Panc1 (cell line): Measurements from ENCODE around the gene CDC37. TPM values are rescaled to one million over a fixed set of nuclear protein-coding genes. Genes with fewer than 3 reads are reported as not detected.
A peak's percentile ranks its signal among the peaks of the same experiment; 100 is the strongest.

Experiments
- ATAC-seq: fragments of 200-7000 bp; cut with Tn5 transposase; 2 replicates; pipeline ENCODE4 v1.9.1; 2020; ENCODE audit warnings: mild to moderate bottlenecking, moderate library complexity
- BruUV-seq: library from RNA; stranded (reverse); fragments of 400-500 nt; replicated peaks from 2 replicates; lab custom pipeline; 2021; lab: Mats Ljungman, UMichigan
- CTCF ChIA-PET: fragments of 300-600 bp; sonication (Branson Sonifier 250); formaldehyde crosslinking; loops from one replicate; lab custom pipeline; 2022; ENCODE audit warnings: antibody characterized with exemption; lab: Charles Lee
- POLR2A ChIA-PET: fragments of 300-600 bp; sonication (Branson Sonifier 250); formaldehyde crosslinking; loops from one replicate; lab custom pipeline; 2022; ENCODE audit warnings: antibody characterized with exemption; lab: Charles Lee
- DNase-seq: peaks from one replicate; pipeline ENCODE4 v3.0.0-alpha.2; 2010; ENCODE audit warnings: low read depth, low spot score
- H3K27ac ChIP-seq: 2 replicates; pipeline ENCODE4 v1.5.1; 2011; ENCODE audit warnings: mild to moderate bottlenecking, low read length, inconsistent platforms
- H3K27me3 ChIP-seq: fragments of 200-500 bp; sonication (Bioruptor generic); 2 replicates; pipeline ENCODE4 v1.6.0; 2014; ENCODE audit warnings: low read length, inconsistent platforms; ENCODE audit not compliant: control insufficient read depth, insufficient read depth
- H3K36me3 ChIP-seq: fragments of 200-500 bp; sonication (Bioruptor generic); 2 replicates; pipeline ENCODE4 v1.5.1; 2014; ENCODE audit warnings: inconsistent platforms, mild to moderate bottlenecking, low read length, moderate library complexity; ENCODE audit not compliant: control insufficient read depth, insufficient read depth
- H3K4me1 ChIP-seq: 2 replicates; pipeline ENCODE4 v1.5.1; 2011; ENCODE audit warnings: inconsistent platforms, mild to moderate bottlenecking, low read length, moderate library complexity; ENCODE audit not compliant: control insufficient read depth, insufficient read depth
- H3K4me3 ChIP-seq, 2 experiments: 2 replicates each; pipeline ENCODE4 v1.5.1; 2011 to 2012; ENCODE audit warnings: low read depth in 2 of 2, low read length in 2 of 2, mild to moderate bottlenecking in 2 of 2, inconsistent platforms in 1 of 2, moderate library complexity in 1 of 2
- H3K9me3 ChIP-seq: fragments of 200-500 bp; sonication (Bioruptor generic); 2 replicates; pipeline ENCODE4 v1.5.1; 2014; ENCODE audit warnings: low read depth, mild to moderate bottlenecking, inconsistent platforms, low read length, moderate library complexity; ENCODE audit not compliant: control insufficient read depth, insufficient read depth
- CTCF ChIP-seq: fragments of 450-650 bp; IDR thresholded peaks from 2 replicates; pipeline ENCODE4 v1.5.1; 2017; ENCODE audit warnings: mild to moderate bottlenecking
- POLR2AphosphoS5 ChIP-seq: IDR thresholded peaks from 2 replicates; pipeline ENCODE4 v1.6.1; 2012; ENCODE audit warnings: mild to moderate bottlenecking, low read depth, low read length, moderate library complexity
- SIN3A ChIP-seq: IDR thresholded peaks from 2 replicates; pipeline ENCODE4 v1.6.1; 2012; ENCODE audit warnings: low read depth, mild to moderate bottlenecking, low read length, moderate library complexity, borderline replicate concordance; ENCODE audit not compliant: insufficient read depth
- TCF7L2 ChIP-seq: IDR thresholded peaks from 2 replicates; pipeline ENCODE4 v1.6.1; 2011; ENCODE audit warnings: mild to moderate bottlenecking, low read depth, low read length, inconsistent platforms
- in situ Hi-C: cut with HindIII; loops from 2 replicates; pipeline ENCODE4 v1.10.0; 2016; ENCODE audit warnings: low sequenced_read_pairs, low pct_unique_long_range_greater_than_20kb
- intact Hi-C: fragments of 100-400 bp; cut with micrococcal nuclease; formaldehyde crosslinking; loops from one replicate; pipeline ENCODE4 v1.10.0; 2022; ENCODE audit not compliant: unreplicated experiment
- total RNA-seq: library from RNA; stranded (reverse); gene quantifications from one replicate; pipeline ENCODE4 v1.2.1, GENCODE V29; 2021; ENCODE audit not compliant: unreplicated experiment
- TF ChIP-seq, protein P1 (sequence below), 2 experiments: IDR thresholded peaks; 2 replicates each; pipeline ENCODE4 v1.6.1; 2011 to 2012; ENCODE audit warnings: low read depth in 2 of 2, control low read depth in 1 of 2, low read length in 1 of 2, mild to moderate bottlenecking in 1 of 2, moderate library complexity in 1 of 2; ENCODE audit not compliant: insufficient read depth in 1 of 2

The CDC37 gene
- total RNA-seq, 1 experiment from 2014 or later = 162 TPM

DNA sequence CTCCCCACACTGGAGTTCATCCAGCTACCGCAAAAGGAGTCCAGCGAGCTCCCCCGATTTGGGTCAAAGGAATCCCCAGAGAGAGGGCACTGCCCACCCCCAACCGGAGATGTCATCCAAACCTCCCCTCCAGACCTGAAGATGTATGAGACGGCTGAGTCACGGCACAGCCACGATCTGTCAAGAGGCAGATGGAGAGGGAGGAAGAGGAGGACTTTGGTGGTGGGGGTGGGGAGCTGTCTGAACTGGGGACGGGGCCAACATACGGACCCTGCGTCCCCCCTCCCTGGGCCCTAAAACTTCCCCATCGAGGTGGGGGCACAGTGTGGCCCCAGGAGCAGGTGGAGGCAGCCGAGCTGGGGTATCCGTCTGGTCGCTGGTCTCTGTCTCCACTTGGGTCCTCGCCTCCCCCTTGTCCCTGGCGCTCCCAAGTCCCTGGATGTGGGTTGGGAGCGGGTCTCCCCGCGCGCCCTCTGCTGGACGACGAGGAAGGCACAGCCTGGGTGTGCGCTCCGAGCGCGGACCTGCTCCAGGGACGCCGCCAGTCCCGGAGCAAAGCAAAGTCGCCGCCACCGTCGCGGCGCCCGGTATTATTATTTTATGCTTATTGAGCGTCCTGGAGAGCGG, 20.8 kb upstream of the CDC37 start:
- no peak for DNase-seq
- Histone ChIP-seq H3K4me1 (peaks cover 14% of the 10 kb centered on the region), H3K27ac (peak overlapping the region; percentile 65; the same call in 1 of the 2 replicates), H3K9me3 (no peaks in the 10 kb centered on the region), H3K4me3 (peak overlapping the region; percentile 46 to 62), H3K27me3 (no peaks in the 10 kb centered on the region), H3K36me3 (no peaks in the 10 kb centered on the region; the same call in 1 of the 2 replicates)
- CTCF ChIA-PET = no interaction called here
- peak; percentile 83 for ATAC-seq
- TF ChIP-seq POLR2AphosphoS5 (no peak), TCF7L2 (no peak), CTCF (peak; percentile 93)
- TF ChIP-seq, protein P1, sequence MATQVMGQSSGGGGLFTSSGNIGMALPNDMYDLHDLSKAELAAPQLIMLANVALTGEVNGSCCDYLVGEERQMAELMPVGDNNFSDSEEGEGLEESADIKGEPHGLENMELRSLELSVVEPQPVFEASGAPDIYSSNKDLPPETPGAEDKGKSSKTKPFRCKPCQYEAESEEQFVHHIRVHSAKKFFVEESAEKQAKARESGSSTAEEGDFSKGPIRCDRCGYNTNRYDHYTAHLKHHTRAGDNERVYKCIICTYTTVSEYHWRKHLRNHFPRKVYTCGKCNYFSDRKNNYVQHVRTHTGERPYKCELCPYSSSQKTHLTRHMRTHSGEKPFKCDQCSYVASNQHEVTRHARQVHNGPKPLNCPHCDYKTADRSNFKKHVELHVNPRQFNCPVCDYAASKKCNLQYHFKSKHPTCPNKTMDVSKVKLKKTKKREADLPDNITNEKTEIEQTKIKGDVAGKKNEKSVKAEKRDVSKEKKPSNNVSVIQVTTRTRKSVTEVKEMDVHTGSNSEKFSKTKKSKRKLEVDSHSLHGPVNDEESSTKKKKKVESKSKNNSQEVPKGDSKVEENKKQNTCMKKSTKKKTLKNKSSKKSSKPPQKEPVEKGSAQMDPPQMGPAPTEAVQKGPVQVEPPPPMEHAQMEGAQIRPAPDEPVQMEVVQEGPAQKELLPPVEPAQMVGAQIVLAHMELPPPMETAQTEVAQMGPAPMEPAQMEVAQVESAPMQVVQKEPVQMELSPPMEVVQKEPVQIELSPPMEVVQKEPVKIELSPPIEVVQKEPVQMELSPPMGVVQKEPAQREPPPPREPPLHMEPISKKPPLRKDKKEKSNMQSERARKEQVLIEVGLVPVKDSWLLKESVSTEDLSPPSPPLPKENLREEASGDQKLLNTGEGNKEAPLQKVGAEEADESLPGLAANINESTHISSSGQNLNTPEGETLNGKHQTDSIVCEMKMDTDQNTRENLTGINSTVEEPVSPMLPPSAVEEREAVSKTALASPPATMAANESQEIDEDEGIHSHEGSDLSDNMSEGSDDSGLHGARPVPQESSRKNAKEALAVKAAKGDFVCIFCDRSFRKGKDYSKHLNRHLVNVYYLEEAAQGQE (IDR thresholded peaks at IDR 0.05; ENCODE audit: insufficient read depth in 1 of 2, low read depth in 2 of 2, low read length in 1 of 2) = no peak
- BruUV-seq = no TSS peak
- in situ Hi-C loops (no loop called here), intact Hi-C loops (no loop called here)
- POLR2A ChIA-PET = no interaction called here

DNA sequence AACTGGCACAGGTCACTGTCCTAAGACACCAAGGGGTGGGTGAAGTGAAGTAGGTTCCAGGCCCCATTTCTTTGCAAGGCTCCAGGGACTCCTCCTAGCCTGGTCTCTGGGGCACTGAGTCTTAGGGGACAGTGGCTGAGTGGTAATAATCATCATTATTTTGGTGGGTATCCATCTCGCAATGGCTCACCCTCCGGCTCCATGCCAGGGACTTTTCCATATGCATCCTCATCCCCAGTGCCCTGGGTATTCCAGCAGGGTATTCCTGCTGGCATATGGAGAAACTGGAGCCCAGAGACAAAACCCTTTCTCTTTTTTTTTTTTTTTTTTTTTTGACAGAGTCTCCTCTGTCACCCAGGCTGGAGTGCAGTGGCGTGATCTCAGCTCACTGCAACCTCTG, 19.5 kb upstream of the CDC37 start:
- TF ChIP-seq POLR2AphosphoS5 (no peak), SIN3A (no peak), CTCF (no peak), TCF7L2 (no peak)
- TF ChIP-seq, protein P1 (IDR thresholded peaks at IDR 0.05; ENCODE audit: insufficient read depth in 1 of 2, low read depth in 2 of 2, low read length in 1 of 2) = no peak
- Histone ChIP-seq H3K27ac (no peak overlapping the region), H3K4me1 (peaks cover 14% of the 10 kb centered on the region), H3K4me3 (no peak overlapping the region), H3K36me3 (no peaks in the 10 kb centered on the region; the same call in 1 of the 2 replicates), H3K9me3 (no peaks in the 10 kb centered on the region), H3K27me3 (no peaks in the 10 kb centered on the region)
- intact Hi-C loops = no loop called here
- ChIA-PET CTCF (no interaction called here), POLR2A (no interaction called here)
- in situ Hi-C loops = no loop called here
- no peak for ATAC-seq
- no TSS peak for BruUV-seq
- DNase-seq = no peak
